DND-41 (cell line): Measurements from ENCODE around the gene GPC4.

ENCODE experiments used
- ATAC-seq: fragments of 200-7000 bp; cut with Tn5 transposase; 3 replicates; pipeline ENCODE4 v1.9.1; 2021; ENCODE audit warnings: low read depth; ENCODE audit not compliant: insufficient read depth
- DNase-seq: peaks from one replicate; pipeline ENCODE4 v3.0.0-alpha.2; 2020
- H2AFZ ChIP-seq: 2 replicates; pipeline ENCODE4 v1.6.0; 2012; ENCODE audit warnings: low read depth, low read length
- H3K27ac ChIP-seq: 2 replicates; pipeline ENCODE4 v1.5.1; 2012; ENCODE audit warnings: low read length, inconsistent platforms
- H3K27me3 ChIP-seq: fragments of 200-600 bp; sonication (generic); 2 replicates; pipeline ENCODE4 v1.6.0; 2012; ENCODE audit warnings: low read length, mild to moderate bottlenecking, inconsistent platforms; ENCODE audit not compliant: insufficient read depth, poor library complexity
- H3K36me3 ChIP-seq: 2 replicates; pipeline ENCODE4 v1.5.1; 2012; ENCODE audit warnings: low read length, inconsistent platforms; ENCODE audit not compliant: insufficient read depth
- H3K4me1 ChIP-seq: 2 replicates; pipeline ENCODE4 v1.5.1; 2012; ENCODE audit warnings: mild to moderate bottlenecking, low read length; ENCODE audit not compliant: insufficient read depth
- H3K4me2 ChIP-seq: 2 replicates; pipeline ENCODE4 v1.6.0; 2012; ENCODE audit warnings: mild to moderate bottlenecking, moderate library complexity, low read length, inconsistent platforms; ENCODE audit not compliant: insufficient read depth
- H3K4me3 ChIP-seq, 2 experiments: fragments of 200-600 bp in 1 of 2; shearing (Covaris generic) in 1 of 2; 2 replicates each; pipeline ENCODE4 v1.5.1; 2012 to 2016; ENCODE audit warnings: inconsistent platforms in 2 of 2, low read length in 2 of 2, mild to moderate bottlenecking in 2 of 2, low read depth in 1 of 2, moderate library complexity in 1 of 2
- H3K79me2 ChIP-seq: 2 replicates; pipeline ENCODE4 v1.6.0; 2012; ENCODE audit warnings: low read length, inconsistent platforms; ENCODE audit not compliant: insufficient read depth
- H3K9ac ChIP-seq: 2 replicates; pipeline ENCODE4 v1.6.0; 2012; ENCODE audit warnings: low read depth, mild to moderate bottlenecking, inconsistent platforms, low read length, moderate library complexity
- H3K9me3 ChIP-seq: 2 replicates; pipeline ENCODE4 v1.5.1; 2012; ENCODE audit warnings: low read length, moderate library complexity, mild to moderate bottlenecking, inconsistent platforms; ENCODE audit not compliant: insufficient read depth, severe bottlenecking
- H4K20me1 ChIP-seq: 2 replicates; pipeline ENCODE4 v1.6.0; 2012; ENCODE audit warnings: low read length; ENCODE audit not compliant: insufficient read depth
- EZH2 ChIP-seq: IDR thresholded peaks from 3 replicates; pipeline ENCODE4 v1.6.1; 2012; ENCODE audit warnings: borderline replicate concordance, low read depth, mild to moderate bottlenecking, moderate library complexity, low read length, inconsistent platforms; ENCODE audit not compliant: severe bottlenecking
- TF ChIP-seq, protein P1 (sequence below): IDR thresholded peaks from 2 replicates; pipeline ENCODE4 v1.5.1; 2012; ENCODE audit warnings: borderline replicate concordance, low read length, moderate library complexity, mild to moderate bottlenecking; ENCODE audit not compliant: poor library complexity, severe bottlenecking; ENCODE audit errors: extremely low read depth

The GPC4 gene

DNA sequence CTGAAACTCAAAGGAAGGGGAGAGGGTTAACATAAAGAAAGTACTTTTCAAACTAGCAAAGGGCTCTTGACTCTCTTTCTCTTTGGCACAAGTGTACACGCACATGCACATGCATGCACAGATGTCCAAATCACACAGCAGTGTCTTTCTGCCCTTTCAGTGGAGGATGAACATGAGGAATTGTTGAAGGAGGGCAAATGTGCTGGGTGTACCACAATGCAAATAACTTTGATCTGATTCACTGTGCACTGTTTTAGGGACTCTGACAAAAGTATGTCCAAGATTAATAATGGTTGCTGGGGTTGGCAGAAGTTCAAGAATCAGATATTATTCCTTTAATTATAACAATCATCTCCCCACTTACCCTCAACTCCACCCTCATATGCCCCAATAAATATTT, 93.8 kb downstream of the GPC4 start:
- no peaks in the 10 kb centered on the region for H3K9me3 ChIP-seq
- H3K79me2 ChIP-seq = no peaks in the 10 kb centered on the region
- H3K27ac ChIP-seq = no peak overlapping the region
- no peaks in the 10 kb centered on the region for H3K27me3 ChIP-seq
- H3K36me3 ChIP-seq = no peaks in the 10 kb centered on the region
- H3K9ac ChIP-seq = no peak overlapping the region
- TF ChIP-seq EZH2 = no peak
- TF ChIP-seq, protein P1, sequence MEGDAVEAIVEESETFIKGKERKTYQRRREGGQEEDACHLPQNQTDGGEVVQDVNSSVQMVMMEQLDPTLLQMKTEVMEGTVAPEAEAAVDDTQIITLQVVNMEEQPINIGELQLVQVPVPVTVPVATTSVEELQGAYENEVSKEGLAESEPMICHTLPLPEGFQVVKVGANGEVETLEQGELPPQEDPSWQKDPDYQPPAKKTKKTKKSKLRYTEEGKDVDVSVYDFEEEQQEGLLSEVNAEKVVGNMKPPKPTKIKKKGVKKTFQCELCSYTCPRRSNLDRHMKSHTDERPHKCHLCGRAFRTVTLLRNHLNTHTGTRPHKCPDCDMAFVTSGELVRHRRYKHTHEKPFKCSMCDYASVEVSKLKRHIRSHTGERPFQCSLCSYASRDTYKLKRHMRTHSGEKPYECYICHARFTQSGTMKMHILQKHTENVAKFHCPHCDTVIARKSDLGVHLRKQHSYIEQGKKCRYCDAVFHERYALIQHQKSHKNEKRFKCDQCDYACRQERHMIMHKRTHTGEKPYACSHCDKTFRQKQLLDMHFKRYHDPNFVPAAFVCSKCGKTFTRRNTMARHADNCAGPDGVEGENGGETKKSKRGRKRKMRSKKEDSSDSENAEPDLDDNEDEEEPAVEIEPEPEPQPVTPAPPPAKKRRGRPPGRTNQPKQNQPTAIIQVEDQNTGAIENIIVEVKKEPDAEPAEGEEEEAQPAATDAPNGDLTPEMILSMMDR = no peak
- DNase-seq (no peak), ATAC-seq (no peak)
- no peak overlapping the region for H3K4me2 ChIP-seq
- H3K4me1 ChIP-seq = no peaks in the 10 kb centered on the region
- no peak overlapping the region for H3K4me3 ChIP-seq
- no peaks in the 10 kb centered on the region for H4K20me1 ChIP-seq
- no peak overlapping the region for H2AFZ ChIP-seq

DNA sequence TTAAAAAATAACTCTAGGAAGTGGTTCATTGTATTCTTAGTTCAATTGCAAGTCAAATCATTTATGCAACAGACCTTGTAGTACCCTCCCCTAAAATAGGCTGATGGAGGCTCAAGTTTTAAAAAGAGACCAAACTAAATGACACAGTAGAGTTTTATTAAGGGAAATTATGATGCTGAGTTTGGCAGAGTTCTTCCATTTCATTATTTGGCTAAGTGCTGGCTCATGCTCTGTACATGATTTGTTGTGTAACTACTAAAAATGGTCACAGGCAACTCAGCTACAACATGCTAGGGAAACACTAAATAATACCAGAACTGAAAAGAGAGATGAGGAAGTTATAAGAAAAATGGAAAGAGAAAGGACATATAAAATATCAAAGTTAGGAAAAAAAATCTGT, 101.0 kb downstream of the GPC4 start:
- no peaks in the 10 kb centered on the region for H3K79me2 ChIP-seq
- no peak overlapping the region for H3K4me3 ChIP-seq
- no peak overlapping the region for H3K4me2 ChIP-seq
- DNase-seq (no peak), ATAC-seq (no peak)
- no peak for TF ChIP-seq EZH2
- TF ChIP-seq, protein P1 = no peak
- H3K9me3 ChIP-seq = no peaks in the 10 kb centered on the region
- no peak overlapping the region for H2AFZ ChIP-seq
- H3K36me3 ChIP-seq = no peaks in the 10 kb centered on the region
- no peak overlapping the region for H3K9ac ChIP-seq
- no peaks in the 10 kb centered on the region for H4K20me1 ChIP-seq
- H3K27ac ChIP-seq = no peak overlapping the region
- H3K4me1 ChIP-seq = no peaks in the 10 kb centered on the region
- no peaks in the 10 kb centered on the region for H3K27me3 ChIP-seq

DNA sequence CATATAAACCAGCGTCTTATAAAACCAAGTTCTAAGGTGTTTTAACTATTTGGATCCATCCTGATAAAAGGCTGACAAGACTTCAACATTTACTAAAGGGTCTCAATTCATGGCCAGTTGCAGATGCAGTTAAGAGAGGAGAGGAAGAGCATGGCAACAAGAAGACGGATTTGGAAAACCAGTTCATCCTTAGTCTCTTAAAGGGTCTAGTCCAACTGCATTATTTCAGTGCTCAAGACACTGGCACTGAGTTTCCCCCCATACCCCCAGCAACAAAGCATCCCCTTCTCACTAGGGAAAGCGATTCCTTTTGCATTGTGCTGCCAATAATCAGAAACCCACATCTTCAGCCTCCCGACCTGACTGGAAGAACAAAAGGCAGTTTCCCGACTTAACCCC, 106.8 kb downstream of the GPC4 start:
- no peak overlapping the region for H3K4me3 ChIP-seq
- H3K4me1 ChIP-seq = no peaks in the 10 kb centered on the region
- no peak overlapping the region for H2AFZ ChIP-seq
- no peak overlapping the region for H3K27ac ChIP-seq
- DNase-seq = no peak
- no peaks in the 10 kb centered on the region for H3K36me3 ChIP-seq
- H3K9me3 ChIP-seq = no peaks in the 10 kb centered on the region
- no peak overlapping the region for H3K9ac ChIP-seq
- no peaks in the 10 kb centered on the region for H3K79me2 ChIP-seq
- no peaks in the 10 kb centered on the region for H3K27me3 ChIP-seq
- H4K20me1 ChIP-seq = no peaks in the 10 kb centered on the region
- H3K4me2 ChIP-seq = no peak overlapping the region
- TF ChIP-seq, protein P1 = no peak
- no peak for TF ChIP-seq EZH2
- ATAC-seq = no peak
